Germinal center (tissue), 1 donor: ENCODE measurements around the gene MYO18A.

Experiments
- DNase-seq: peaks from one replicate; pipeline ENCODE4 v3.0.0; 2012; ENCODE audit warnings: mixed read lengths, low spot score

The MYO18A gene

DNA sequence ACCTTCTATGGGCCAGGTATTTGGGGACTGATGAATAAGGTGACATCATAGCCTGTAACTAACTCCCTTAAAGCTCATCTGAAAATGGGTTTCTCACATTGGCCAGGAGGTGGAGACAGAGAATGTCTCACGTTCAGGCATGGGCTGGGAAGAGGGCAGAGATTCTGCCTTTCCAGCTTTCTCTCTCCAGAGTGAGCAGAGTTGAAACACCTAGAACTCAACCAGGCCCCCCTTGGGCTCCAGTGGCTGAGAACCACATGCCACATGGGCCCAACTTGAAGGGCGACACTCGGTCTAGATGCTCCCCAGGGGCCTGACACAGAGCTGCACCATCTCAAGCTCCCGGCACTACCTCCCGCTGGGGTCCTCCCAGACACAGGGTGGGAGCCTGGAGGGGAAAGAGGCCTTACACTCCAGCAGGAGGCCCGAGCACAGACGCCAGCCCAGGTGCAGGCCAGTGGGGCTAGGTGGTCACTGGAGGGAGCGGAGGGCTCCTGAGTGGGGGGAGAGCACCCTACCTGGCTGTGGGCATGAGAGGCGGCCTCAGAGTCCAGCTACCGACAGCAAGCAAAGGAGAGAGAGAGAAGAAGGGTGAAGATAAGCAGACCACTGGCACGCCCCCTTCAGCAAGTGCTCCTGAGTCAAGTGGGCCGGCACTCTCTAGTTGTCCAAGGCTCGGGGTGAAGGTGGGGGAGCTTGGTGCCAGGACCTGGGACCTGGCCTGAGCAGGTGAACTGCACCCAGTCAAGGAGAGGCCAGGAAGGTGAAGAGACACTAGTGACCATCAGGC is 55.9 kb downstream of the MYO18A start:
- peak; percentile 58 for DNase-seq

DNA sequence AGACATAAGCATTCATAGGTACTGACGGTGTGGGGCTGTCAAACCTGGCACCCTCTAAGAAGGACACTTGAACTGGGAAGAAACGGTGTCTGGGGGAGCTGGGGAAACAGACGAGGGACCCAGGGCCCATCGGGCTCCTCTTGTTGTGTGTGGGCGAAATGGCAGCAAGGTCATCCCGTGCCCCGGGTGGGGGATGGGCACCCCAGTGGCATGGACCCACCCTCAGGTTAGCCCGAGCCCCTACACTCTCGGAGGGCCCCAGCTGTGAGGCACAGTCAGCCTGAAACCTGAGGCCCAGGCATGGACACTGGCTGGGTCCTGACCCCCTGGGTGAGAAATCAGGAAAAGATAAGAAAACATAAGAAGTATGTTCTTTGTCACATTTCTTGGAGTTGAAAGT is 57.1 kb downstream of the MYO18A start:
- no peak for DNase-seq

- DNase-seq, result no peak
Measured at GRCh38 chr17:29121442-29121841, 58.8 kb downstream of the MYO18A start.

DNA sequence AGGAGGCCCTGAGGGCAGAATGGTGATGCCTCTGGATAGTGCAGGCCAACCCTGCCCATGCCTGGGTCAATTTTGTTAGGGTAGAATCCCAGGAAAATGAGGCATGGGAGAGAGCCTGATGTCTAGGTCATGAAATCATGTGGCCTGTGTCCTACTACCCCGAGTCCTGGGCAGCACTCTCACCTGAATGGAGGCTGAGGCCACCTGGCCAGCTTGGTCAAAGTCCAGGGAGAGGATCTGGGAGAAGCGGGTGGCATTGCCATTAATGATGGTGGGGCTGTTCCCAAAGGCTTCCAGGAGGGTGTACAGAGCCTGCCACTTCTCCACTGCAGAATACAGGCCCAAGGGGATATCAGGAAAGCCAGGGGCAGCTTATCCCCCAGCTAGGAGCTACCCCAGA is 59.8 kb downstream of the MYO18A start:
- DNase-seq, result no peak

- DNase-seq, result no peak
Measured at GRCh38 chr17:29119265-29119664, 60.9 kb downstream of the MYO18A start.

DNA sequence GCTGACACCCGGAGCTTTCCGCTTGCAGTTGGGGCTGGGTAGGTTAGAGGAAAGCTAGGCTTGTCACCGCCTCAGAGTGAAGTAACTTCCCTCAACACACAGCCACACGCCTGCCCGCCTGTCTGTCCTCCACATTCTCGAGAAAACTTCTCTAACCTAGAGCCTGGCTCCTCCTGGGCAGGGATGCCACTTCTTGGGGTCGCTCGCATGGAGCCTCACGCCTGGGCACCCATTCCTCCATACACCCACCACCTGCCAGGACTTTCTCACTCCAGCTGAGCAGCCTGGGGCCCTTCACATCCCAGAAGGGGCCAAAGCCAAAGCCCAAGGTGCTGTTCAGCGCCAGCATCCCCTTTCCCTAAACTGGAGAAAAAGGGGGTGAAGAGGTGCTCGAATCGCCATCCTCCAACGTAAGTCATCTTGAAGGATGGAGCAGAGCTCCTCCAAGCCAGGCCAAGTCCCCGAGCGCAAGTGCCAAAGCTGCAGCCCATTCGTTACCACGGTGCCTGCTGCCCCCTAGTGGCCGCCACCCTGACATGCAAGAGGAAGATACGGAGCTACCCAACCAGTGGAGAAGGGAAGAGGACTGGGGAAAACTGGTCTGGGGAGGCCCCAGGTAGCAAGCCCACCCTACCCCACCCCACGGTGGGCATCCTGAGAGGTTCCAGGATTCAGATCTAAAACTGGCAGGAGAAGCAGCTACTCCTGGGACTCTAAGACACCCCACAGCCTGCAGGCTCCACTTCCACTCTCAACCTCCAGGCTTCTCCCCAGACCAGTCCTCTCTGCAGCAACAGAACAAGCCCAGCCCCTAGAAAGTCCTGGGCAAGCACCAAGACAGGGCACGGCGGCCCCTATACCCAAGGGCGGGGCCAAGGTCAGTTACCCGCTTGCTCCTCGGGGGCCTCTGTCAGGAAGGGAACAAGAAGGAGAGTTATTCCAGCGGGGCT is 63.1 kb downstream of the MYO18A start:
- peak; percentile 68 for DNase-seq

DNA sequence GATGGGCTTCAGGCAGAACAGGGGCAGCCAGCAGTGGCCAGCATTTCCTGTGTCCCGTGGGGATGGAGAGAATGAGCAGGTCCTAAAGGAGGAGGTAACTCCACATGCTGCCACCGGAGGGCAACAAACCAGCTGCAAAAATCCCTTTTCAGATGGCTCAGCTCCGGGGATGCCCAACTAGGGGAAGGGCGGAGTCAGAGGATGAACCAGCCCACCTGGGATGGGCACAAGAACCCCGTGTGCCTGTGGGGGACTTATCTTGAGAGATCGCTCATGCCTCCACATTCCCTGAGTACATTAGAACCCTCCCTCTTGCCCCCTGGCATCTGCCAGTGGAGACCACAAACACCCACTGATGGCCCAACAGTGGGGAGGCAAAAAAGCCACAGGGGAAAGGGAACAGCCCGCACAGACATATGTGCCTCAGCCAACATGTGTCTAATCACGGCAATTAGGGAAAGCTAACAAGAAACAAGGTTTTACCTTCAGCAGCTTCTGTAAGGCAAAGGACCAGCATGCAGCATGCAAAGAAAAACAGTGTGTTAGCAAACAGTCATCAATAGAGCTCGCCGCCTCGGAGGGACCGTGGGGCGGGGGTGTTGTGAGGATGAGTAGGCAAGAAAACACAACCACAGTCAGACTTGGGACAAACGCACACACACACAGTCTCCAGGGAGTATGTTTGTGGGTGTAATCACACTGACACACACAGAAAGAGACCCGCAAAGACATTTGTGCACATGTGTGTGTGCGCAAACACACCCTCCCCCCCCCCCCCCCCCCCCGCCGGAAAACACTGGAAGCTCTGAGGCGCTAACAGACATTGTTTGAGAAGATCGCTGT is 64.0 kb downstream of the MYO18A start:
- DNase-seq, result peak; percentile 29

DNA sequence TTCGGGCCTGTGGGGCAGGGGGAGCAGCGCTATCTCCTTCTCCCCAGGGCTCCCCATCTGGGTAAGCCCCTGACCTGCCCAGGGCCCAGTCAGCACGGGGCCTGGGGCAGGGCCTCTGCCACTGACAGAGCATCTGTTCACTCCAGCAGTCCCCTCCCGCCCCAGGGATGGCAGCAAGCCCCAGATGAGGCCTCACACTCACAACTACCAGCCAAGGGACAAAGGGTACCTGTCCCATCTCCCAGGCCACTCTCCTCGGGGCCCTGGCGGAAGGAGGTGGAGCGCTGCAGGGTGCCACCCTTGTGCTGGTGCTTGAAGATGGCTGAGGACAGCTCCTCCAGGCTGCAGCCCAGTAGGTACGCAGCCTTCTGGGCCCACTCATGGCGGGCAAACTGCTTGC is 64.8 kb downstream of the MYO18A start:
- DNase-seq, result no peak

DNA sequence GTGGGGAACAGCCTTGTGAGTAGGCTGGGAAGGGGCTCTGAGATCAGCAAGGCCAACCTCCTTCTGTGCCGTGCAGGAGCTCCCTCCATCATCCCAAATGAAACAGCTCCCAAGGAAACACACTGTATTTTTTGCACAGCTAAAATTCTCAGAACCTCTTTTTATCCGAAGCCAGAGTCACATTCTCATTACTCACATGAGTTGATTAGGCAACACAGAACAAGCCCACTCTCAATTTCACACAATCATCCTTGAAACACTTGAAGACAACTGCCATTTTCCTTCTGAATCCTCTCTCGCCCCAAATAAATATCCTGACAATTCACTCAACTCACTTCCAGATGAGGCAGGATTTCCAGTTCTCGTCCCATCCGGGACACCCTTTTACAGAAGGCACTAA is 66.1 kb downstream of the MYO18A start:
- no peak for DNase-seq

GRCh38 chr17:29113334-29113733 is 66.9 kb downstream of the MYO18A start:
- DNase-seq, result no peak

DNA sequence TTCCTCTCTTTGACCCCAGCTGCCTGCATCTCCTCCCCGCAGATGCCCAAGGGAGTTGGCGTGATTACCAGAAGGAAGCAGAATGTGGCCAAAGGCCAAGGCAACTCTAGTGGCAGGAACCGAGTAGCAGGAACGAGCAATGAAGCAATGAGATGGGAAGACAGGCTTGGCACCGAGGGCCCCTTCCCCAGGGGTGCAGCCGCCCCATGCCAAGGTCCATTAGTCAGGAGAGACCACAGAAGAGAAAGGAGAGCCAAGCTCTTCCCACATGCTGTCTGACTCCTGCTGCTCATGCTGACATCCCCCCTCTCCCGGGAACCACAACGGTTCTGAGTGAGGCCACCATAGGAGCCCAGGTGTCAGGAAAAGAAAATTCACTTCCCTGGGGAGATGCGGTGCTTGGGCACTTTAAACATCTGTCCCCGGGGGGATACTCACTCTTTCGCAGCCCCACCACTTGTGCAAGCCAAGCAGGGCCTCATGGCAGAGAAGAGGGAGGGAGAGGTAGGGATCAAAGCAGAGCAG is 67.4 kb downstream of the MYO18A start:
- DNase-seq, result no peak

DNA sequence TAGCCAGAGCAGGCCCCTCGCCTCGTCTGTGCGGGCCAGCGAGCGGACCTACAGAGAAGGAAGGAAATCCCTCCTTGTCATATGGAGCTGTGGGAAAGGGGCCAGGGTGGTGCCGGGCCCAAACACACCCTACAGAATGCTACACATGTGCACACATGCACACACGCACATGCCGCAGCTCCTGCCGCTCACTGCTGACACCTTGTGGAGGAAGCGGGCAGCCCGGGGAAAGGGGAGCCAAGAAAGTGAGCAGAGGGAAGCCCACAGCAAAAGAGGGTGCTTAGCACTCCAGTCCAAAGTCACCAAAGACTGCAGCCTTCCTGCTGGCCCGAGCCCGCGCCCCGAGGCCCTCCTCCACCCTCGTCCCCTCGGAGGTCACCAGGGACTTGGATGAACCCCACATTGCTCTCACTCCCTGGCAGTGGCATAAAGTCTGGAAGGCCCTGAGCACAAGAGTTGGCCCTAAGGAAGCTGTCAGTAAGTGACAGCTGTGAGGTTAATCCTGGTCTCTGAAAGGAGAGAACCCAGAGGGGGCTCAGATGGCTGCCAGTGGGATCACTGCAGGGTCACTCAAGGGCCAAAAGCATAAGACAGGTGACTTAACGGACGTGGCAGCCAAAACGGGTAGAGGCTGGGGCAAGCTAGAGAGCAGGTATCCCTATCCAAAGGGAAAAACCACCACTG is 68.2 kb downstream of the MYO18A start:
- DNase-seq, result peak; percentile 63

DNA sequence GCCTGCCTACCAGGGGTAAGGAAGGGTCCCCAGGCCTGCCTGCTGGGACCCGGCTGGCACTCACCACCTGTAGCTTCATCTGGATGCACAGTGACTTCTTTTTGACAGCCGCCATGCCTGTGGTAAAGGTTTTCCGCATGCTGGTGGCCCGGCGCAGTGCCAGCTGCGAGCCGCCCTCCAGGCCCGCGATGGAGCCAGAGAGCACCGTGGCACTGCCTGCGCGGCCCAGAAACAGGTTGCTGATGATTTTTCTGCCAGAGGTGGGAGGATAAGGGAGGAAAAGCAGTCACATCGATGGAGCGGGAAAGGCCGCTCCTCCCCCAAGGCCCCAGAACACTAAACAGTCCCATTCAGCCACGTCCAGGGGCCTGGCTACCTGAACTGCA is 69.8 kb downstream of the MYO18A start:
- DNase-seq, result no peak

GRCh38 chr17:29109477-29110371 is 70.5 kb downstream of the MYO18A start:
- DNase-seq, result no peak

DNA sequence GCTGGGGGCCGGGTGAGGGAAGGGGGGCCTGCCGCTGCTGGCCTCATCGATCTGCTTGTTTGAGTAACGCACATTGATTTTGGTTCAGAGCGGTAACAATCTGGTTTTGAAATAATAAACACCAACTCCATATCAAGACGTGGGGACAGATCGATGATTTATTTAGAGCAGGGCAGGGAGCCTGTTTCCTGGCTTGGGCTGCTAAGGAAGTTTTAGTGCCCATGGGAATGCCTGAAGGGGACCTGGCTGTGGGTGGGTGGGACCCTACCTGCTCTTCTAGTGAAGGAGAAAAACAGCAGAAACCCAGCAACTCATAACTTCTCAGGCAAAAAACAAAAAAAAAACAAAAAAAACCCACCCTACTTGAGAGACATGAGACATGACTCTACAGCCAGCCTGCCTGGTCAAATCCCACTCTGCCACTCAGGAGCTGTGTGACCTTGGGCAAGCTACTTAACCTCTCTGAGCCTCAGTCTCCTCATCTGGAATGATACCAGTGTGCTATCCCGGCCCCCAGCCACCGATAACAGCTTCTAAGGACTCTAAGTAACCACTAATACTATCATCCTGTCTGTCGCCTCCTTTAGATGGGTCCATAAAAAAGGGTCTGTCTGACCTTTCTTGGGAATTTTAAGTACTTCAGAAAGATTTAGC is 71.2 kb downstream of the MYO18A start:
- no peak for DNase-seq

GRCh38 chr17:29107933-29108822 is 72.0 kb downstream of the MYO18A start:
- DNase-seq, result no peak

GRCh38 chr17:29107084-29107483 is 73.1 kb downstream of the MYO18A start:
- DNase-seq, result no peak

GRCh38 chr17:29103341-29103740 is 76.9 kb downstream of the MYO18A start:
- no peak for DNase-seq

- no peak for DNase-seq
Measured at GRCh38 chr17:29102741-29103181, 77.4 kb downstream of the MYO18A start.
